ENCODE measurements around the gene DIABLO.
"Not testable (repeated sequence)": the region's sequence is repeated elsewhere in the genome, so short reads cannot be mapped to it uniquely, and the experiment has no call there.

Gene DIABLO

DNA sequence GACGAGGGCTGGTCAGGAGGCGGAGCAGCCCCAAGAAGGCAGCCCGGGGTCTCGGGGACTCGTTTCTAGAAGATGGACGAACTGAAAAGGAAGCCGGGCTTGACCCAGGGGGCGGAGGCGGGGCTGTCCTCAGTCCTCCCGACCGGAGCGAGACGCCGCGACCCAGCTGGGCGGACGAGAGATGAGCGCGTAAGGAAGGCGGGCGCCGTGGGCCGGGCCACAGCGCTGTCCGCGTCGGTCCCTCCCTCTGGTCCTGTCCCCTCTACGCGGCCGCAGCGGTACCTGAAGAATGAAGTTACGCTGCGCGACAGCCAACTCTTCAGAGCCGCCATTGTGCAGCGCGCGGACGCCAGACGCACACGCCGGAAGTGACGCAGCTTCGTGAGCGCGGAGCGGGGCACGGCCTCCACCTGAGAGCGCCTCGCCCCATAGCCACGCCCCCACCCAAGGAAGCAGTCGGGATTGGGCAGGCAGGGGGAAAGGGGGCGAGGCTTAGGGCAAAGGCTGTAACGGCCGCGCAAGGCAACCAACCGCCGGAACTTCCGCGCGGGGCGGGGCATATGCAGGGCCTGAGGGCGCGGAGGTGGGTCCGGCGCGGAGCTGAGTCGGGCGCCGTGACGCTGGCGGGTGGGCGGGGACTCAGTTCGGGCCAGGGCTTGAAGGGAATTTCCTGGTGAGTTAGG lies at the start of gene DIABLO:
Gene DIABLO (minus strand): TSS at position 370 of the 683 bp plus-strand sequence. CDS start 38 bp downstream, at position 332.
- peak within 1 kb of the TSS; percentile 76 for H3K4me3 ChIP-seq (ENCODE audit: low read depth, low read length)
- TF ChIP-seq CTCF (IDR thresholded peaks at IDR 0.05; ENCODE audit: low read depth, low read length), result no peak

DNA sequence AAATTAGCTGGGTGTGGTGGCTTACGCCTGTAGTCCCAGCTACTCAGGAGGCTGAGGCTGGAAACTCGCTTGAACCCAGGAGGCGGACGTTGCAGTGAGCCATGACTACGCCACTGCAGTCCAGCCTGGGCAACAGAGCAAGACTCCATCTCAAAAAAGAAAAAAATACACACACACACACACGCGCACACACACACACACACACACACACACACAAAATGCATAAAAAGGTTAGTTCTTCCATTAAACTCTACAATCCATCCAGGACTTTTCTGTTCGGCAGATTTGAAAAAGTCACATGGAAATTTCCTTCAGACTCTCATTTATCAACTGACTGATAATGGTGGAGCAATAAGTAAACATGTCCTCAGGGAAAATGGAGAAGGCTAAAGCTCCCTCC lies 49.6 kb upstream of the DIABLO start:
- no peak overlapping the region for H3K4me3 ChIP-seq (ENCODE audit: low read depth, low read length)
- TF ChIP-seq CTCF (IDR thresholded peaks at IDR 0.05; ENCODE audit: low read depth, low read length), result no peak

GRCh38 chr12:122266230-122266901 lies 40.5 kb upstream of the DIABLO start, which contains the start of gene VPS33A:
Gene VPS33A (minus strand): TSS chr12:122266494. CDS start chr12:122266408, 86 bp downstream.
- no peak for TF ChIP-seq CTCF (IDR thresholded peaks at IDR 0.05; ENCODE audit: low read depth, low read length)
- peak within 1 kb of the TSS; percentile 82 for H3K4me3 ChIP-seq (ENCODE audit: low read depth, low read length)

GRCh38 chr12:122265886-122266229 lies 40.0 kb upstream of the DIABLO start:
- H3K4me3 ChIP-seq (ENCODE audit: low read depth, low read length), result peak overlapping the region; percentile 82
- no peak for TF ChIP-seq CTCF (IDR thresholded peaks at IDR 0.05; ENCODE audit: low read depth, low read length)

DNA sequence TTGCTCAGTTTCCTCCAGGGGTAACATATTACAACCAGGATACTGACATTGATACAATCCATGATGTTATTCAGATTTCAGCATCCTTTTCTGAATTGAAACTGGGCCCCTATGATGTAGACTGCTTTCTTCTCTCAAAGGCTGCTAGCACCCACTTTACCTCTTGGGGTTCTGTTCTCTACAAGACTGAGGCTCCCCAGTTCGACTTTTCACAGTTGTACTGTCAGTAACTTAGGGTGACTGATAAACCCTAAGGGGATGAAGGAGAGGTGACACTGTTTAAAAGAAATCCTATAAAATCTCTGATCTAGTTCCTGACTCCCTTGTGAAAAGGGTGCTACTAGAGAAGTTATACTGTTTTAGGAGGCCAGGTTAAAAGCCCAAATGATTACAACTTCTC lies 39.6 kb upstream of the DIABLO start:
- peak overlapping the region; percentile 82 for H3K4me3 ChIP-seq (ENCODE audit: low read depth, low read length)

GRCh38 chr12:122260735-122261134 lies 34.9 kb upstream of the DIABLO start:
- H3K4me3 ChIP-seq (ENCODE audit: low read depth, low read length), result not testable (repeated sequence)

More for the DNA sequence above, 39.6 kb upstream of the DIABLO start:
- TF ChIP-seq CTCF (IDR thresholded peaks at IDR 0.05; ENCODE audit: low read depth, low read length), result no peak

GRCh38 chr12:122258939-122259338 lies 33.1 kb upstream of the DIABLO start:
- not testable (repeated sequence) for H3K4me3 ChIP-seq (ENCODE audit: low read depth, low read length)

DNA sequence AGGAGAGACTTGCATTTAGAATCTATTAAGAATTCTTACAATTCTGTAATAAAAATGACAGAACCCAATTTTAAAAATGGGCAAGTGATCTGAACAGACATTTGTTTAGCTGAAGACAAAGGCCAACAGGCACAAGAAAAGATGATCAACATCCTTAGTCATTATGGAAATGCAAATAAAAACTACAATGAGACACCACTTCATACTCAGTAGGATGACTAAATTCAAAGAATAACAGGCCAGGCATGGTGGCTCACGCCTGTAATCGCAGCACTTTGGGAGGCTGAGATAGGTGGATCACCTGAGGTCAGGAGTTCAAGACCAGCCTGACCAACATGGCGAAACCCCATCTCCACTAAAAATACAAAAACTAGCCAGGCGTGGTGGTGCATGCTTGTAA lies 32.6 kb upstream of the DIABLO start:
- not testable (repeated sequence) for H3K4me3 ChIP-seq (ENCODE audit: low read depth, low read length)

- H3K4me3 ChIP-seq (ENCODE audit: low read depth, low read length), result no peak overlapping the region
- no peak for TF ChIP-seq CTCF (IDR thresholded peaks at IDR 0.05; ENCODE audit: low read depth, low read length)
These were observed 24.7 kb upstream of the DIABLO start for GRCh38 chr12:122250536-122250935.
